Activated B cell treated with CpG ODN at 0.5 μM for 24 hours (primary cell): Measurements from ENCODE around the gene ABCG2. TPM values are rescaled to one million over a fixed set of nuclear protein-coding genes. Genes with fewer than 3 reads are reported as not detected.
"Not testable (repeated sequence)": the region's sequence is repeated elsewhere in the genome, so short reads cannot be mapped to it uniquely, and the experiment has no call there.

Experiments used
- ATAC-seq: fragments of 200-7000 bp; cut with Tn5 transposase; one replicate; pipeline ENCODE4 v1.10.0; 2021; ENCODE audit warnings: low read depth, mild to moderate bottlenecking, moderate library complexity
- CTCF ChIA-PET: fragments of 350-600 bp; sonication (Branson Sonifier 250); formaldehyde crosslinking; loops from one replicate; lab custom pipeline; 2021; ENCODE audit warnings: antibody characterized with exemption; lab: Charles Lee
- POLR2A ChIA-PET: fragments of 350-600 bp; sonication (Branson Sonifier 250); formaldehyde crosslinking; loops from one replicate; lab custom pipeline; 2021; ENCODE audit warnings: antibody characterized with exemption; lab: Charles Lee
- DNase-seq: peaks from one replicate; pipeline ENCODE4 v3.0.0; 2022
- H3K27ac Mint-ChIP-seq: one replicate; pipeline ENCODE4 v1.8.0; 2020; ENCODE audit warnings: mixed read lengths
- H3K27me3 Mint-ChIP-seq: one replicate; pipeline ENCODE4 v1.8.0; 2021; ENCODE audit warnings: mixed read lengths
- H3K36me3 Mint-ChIP-seq: one replicate; pipeline ENCODE4 v1.8.0; 2021; ENCODE audit warnings: low read depth, mixed read lengths
- H3K4me1 Mint-ChIP-seq: one replicate; pipeline ENCODE4 v1.8.0; 2021; ENCODE audit warnings: mixed read lengths
- H3K4me3 Mint-ChIP-seq: one replicate; pipeline ENCODE4 v1.8.0; 2020; ENCODE audit warnings: mild to moderate bottlenecking, mixed read lengths
- H3K9me3 Mint-ChIP-seq: one replicate; pipeline ENCODE4 v1.8.0; 2020; ENCODE audit warnings: mixed read lengths
- intact Hi-C: fragments of 100-400 bp; cut with micrococcal nuclease; formaldehyde crosslinking; loops from one replicate; pipeline ENCODE4 v1.15.1; 2024
- total RNA-seq: library from RNA; stranded (reverse); gene quantifications from 2 replicates; pipeline ENCODE4 v1.2.3, GENCODE V29; 2022
- TF ChIP-seq, protein P1 (sequence below): fragments of 200-600 bp; IDR thresholded peaks from one replicate; pipeline ENCODE4 v1.8.0; 2022; ENCODE audit warnings: antibody characterized with exemption, mild to moderate bottlenecking

The ABCG2 gene
- total RNA-seq, 1 donor from 2014 or later: 0.13 TPM

DNA sequence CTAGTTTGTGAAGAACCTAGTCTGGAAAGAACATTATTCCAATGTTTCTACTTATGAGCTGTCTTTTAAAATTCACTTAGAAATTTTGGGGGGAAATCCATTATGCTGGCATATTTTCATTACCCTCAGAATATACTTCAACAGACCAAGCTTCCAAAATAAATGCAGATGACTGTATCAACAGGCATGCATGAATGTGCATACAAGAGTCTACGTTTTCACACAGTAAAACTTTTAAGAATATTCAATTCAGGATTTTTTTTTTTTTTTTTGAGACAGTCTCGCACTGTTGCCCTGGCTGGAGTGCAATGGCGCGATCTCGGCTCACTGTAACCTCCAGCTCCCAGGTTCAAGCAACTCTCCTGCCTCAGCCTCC is 49.7 kb downstream of the ABCG2 start:
- no peak overlapping the region for H3K4me3 Mint-ChIP-seq
- no peaks in the 10 kb centered on the region for H3K9me3 Mint-ChIP-seq
- H3K36me3 Mint-ChIP-seq: no peaks in the 10 kb centered on the region
- H3K27ac Mint-ChIP-seq: no peak overlapping the region
- intact Hi-C loops: no loop called here
- ATAC-seq: no peak
- POLR2A ChIA-PET: no interaction called here
- DNase-seq: no peak
- H3K27me3 Mint-ChIP-seq: peaks cover 1% of the 10 kb centered on the region
- TF ChIP-seq, protein P1, sequence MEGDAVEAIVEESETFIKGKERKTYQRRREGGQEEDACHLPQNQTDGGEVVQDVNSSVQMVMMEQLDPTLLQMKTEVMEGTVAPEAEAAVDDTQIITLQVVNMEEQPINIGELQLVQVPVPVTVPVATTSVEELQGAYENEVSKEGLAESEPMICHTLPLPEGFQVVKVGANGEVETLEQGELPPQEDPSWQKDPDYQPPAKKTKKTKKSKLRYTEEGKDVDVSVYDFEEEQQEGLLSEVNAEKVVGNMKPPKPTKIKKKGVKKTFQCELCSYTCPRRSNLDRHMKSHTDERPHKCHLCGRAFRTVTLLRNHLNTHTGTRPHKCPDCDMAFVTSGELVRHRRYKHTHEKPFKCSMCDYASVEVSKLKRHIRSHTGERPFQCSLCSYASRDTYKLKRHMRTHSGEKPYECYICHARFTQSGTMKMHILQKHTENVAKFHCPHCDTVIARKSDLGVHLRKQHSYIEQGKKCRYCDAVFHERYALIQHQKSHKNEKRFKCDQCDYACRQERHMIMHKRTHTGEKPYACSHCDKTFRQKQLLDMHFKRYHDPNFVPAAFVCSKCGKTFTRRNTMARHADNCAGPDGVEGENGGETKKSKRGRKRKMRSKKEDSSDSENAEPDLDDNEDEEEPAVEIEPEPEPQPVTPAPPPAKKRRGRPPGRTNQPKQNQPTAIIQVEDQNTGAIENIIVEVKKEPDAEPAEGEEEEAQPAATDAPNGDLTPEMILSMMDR: no peak
- CTCF ChIA-PET: no interaction called here
- no peaks in the 10 kb centered on the region for H3K4me1 Mint-ChIP-seq

DNA sequence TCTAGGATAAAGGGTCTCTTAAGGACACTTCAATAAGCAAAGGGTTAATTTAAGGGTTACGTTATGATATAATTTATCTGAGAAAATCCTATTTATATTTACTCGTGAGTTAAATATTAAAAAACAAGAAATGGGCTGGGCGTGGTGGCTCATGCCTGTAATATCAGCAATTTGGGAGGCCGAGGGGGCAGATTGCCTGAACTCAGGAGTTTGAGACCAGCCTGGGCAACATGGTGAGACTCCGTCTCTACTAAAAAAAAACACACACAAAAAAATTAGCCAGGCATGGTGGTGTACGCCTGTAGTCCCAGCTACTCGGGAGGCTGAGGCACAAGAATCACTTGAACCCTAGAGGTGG is 50.4 kb downstream of the ABCG2 start:
- H3K9me3 Mint-ChIP-seq, ATAC-seq, intact Hi-C loops, CTCF ChIA-PET, DNase-seq, H3K4me1 Mint-ChIP-seq, H3K27ac Mint-ChIP-seq, H3K27me3 Mint-ChIP-seq, H3K4me3 Mint-ChIP-seq, H3K36me3 Mint-ChIP-seq, POLR2A ChIA-PET: not testable (repeated sequence)

DNA sequence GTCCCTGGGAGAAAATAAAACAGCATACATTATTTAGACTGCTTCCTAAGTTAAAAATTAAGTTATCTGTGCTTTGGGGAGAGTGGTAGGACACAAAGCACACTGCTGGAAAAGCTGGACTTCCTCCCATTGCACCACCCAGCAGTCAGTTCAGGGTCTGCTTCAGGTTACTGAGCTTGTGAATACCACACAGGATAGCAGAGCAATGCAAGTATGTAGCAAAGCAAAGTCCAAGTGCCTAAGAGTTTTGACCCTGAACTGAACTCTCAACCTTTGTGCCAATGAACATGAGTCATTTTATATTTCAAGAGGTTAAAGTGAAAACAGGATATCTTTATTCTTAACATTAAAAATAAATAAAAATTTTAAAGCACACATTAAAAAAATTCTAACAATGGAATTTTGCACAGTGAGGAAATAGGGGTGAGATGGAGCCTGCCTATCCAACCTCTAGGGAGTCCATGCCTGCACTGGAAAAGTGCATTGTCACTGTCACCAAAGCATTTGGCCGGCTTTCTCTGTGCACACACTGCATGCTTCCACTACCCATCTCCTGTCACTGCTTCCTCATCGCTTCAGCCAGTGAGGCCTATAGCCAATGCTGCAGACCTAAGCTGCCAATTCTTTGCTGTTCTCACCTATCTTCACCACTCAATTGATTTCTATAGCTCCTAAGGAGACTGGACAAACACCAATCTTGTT is 50.9 kb downstream of the ABCG2 start:
- peaks cover 3% of the 10 kb centered on the region for H3K27me3 Mint-ChIP-seq
- CTCF ChIA-PET: no interaction called here

DNA sequence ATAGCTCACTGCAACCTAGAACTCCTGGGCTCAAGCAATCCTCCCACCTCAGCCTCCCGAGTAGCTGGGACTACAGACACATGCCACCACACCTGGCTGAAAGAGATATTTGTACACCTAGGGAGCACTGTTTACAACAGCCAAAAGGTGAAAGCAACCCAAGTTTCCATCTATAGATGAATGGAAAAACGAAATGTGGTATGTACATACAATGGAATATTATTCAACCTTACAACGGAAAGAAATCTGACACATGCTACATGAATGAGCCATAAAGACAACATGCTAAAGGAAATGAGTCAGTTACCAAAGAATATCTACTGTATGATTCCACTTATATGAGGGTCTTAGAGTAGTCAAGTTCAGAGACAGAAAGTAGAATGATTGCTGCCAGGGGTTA is 52.2 kb downstream of the ABCG2 start:
- no peak overlapping the region for H3K4me3 Mint-ChIP-seq
- ATAC-seq: no peak
- TF ChIP-seq, protein P1: no peak
- H3K27ac Mint-ChIP-seq: no peak overlapping the region
- ChIA-PET POLR2A (no interaction called here), CTCF (no interaction called here)
- intact Hi-C loops: no loop called here
- DNase-seq: no peak
- H3K36me3 Mint-ChIP-seq: no peaks in the 10 kb centered on the region
- no peaks in the 10 kb centered on the region for H3K4me1 Mint-ChIP-seq
- H3K9me3 Mint-ChIP-seq: no peaks in the 10 kb centered on the region
- H3K27me3 Mint-ChIP-seq: peaks cover 3% of the 10 kb centered on the region

More for the DNA sequence above, 50.9 kb downstream of the ABCG2 start:
- no peaks in the 10 kb centered on the region for H3K36me3 Mint-ChIP-seq
- no peak overlapping the region for H3K27ac Mint-ChIP-seq
- H3K4me3 Mint-ChIP-seq: no peak overlapping the region
- H3K4me1 Mint-ChIP-seq: no peaks in the 10 kb centered on the region
- POLR2A ChIA-PET: no interaction called here
- no peak for DNase-seq
- ATAC-seq: no peak
- intact Hi-C loops: no loop called here
- H3K9me3 Mint-ChIP-seq: no peaks in the 10 kb centered on the region
- TF ChIP-seq, protein P1: no peak

DNA sequence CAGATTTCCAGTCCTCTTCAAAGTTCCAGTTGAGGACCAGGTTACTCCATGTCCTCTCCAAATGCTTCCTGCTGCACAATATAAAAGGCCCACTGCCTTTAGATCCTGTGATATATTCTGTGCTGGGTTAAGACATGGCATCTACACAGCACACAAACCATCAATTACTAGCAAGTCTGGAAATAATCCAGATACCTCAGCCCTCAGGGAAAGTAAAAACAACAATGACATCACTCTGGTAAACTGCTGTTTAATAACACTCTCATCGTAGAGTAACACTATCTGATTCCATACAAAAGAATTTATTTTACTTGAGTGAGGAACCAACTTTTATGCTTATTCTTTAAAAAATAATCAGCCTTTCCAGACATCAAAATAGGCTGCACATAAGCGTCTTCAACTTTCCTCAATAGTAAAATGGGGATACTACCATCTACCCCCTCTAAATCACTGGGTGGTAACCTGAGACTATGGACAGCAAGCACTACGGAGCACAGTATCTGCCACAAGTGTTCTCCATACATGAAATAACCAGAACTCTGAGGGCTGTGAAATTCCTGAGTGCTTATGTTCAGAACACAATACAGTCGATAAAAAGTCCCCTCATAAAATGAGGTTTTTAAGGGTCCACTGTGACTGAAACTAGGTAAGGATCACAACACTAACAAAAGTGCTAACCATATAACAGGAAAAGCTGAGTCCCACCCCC is 53.4 kb downstream of the ABCG2 start:
- DNase-seq (no peak), ATAC-seq (no peak)
- H3K27ac Mint-ChIP-seq: no peak overlapping the region
- peaks cover 3% of the 10 kb centered on the region for H3K27me3 Mint-ChIP-seq
- no peaks in the 10 kb centered on the region for H3K9me3 Mint-ChIP-seq
- ChIA-PET CTCF (no interaction called here), POLR2A (no interaction called here)
- H3K4me3 Mint-ChIP-seq: no peak overlapping the region
- H3K36me3 Mint-ChIP-seq: no peaks in the 10 kb centered on the region
- intact Hi-C loops: no loop called here
- TF ChIP-seq, protein P1: no peak
- H3K4me1 Mint-ChIP-seq: no peaks in the 10 kb centered on the region
